ENCODE results near the gene TGFB1I1. TPM values are rescaled to one million over a fixed set of nuclear protein-coding genes. Genes with fewer than 3 reads are reported as not detected.
"Not testable (repeated sequence)": the region's sequence is repeated elsewhere in the genome, so short reads cannot be mapped to it uniquely, and the experiment has no call there.

TGFB1I1 gene
- 9.4 TPM for total RNA-seq

- DNase-seq (ENCODE audit: low read depth in 2 of 3, low spot score in 2 of 3): no peak
Observed at GRCh38 chr16:31471875-31472708, at the start of gene TGFB1I1. TSS of gene TGFB1I1 (plus strand) at chr16:31472152. CDS start at chr16:31472189, 37 bp downstream.

- no peak for DNase-seq (ENCODE audit: low read depth in 2 of 3, low spot score in 2 of 3)
Observed at GRCh38 chr16:31423241-31423640, 48.7 kb upstream of the TGFB1I1 start.

- no peak for DNase-seq (ENCODE audit: low read depth in 2 of 3, low spot score in 2 of 3)
Observed at GRCh38 chr16:31423801-31424200, 48.2 kb upstream of the TGFB1I1 start.

- peak; percentile 44 to 53 (median 47) for DNase-seq (ENCODE audit: low read depth in 2 of 3, low spot score in 2 of 3)
Observed at GRCh38 chr16:31427441-31428278, 44.3 kb upstream of the TGFB1I1 start.

GRCh38 chr16:31428279-31428597 is 43.7 kb upstream of the TGFB1I1 start, which contains the start of gene COX6A2:
TSS of gene COX6A2 (minus strand) at chr16:31428360. CDS start at chr16:31428325, 35 bp downstream.
- no peak for DNase-seq (ENCODE audit: low read depth in 2 of 3, low spot score in 2 of 3)

- no peak for DNase-seq (ENCODE audit: low read depth in 2 of 3, low spot score in 2 of 3)
Observed at GRCh38 chr16:31428638-31429247, 43.2 kb upstream of the TGFB1I1 start.

GRCh38 chr16:31429314-31429713 is 42.6 kb upstream of the TGFB1I1 start:
- DNase-seq (ENCODE audit: low read depth in 2 of 3, low spot score in 2 of 3): no peak

GRCh38 chr16:31429796-31430195 is 42.2 kb upstream of the TGFB1I1 start:
- no peak for DNase-seq (ENCODE audit: low read depth in 2 of 3, low spot score in 2 of 3)

- no peak for DNase-seq (ENCODE audit: low read depth in 2 of 3, low spot score in 2 of 3)
Observed at GRCh38 chr16:31430380-31431052, 41.4 kb upstream of the TGFB1I1 start.

- DNase-seq (ENCODE audit: low read depth in 2 of 3, low spot score in 2 of 3): no peak
Observed at GRCh38 chr16:31435341-31436220, 36.4 kb upstream of the TGFB1I1 start.

GRCh38 chr16:31436221-31437045 is 35.5 kb upstream of the TGFB1I1 start:
- no peak for DNase-seq (ENCODE audit: low read depth in 2 of 3, low spot score in 2 of 3)

- DNase-seq (ENCODE audit: low read depth in 2 of 3, low spot score in 2 of 3): no peak
Observed at GRCh38 chr16:31438414-31438813, 33.5 kb upstream of the TGFB1I1 start.

GRCh38 chr16:31439023-31439422 is 32.9 kb upstream of the TGFB1I1 start:
- DNase-seq (ENCODE audit: low read depth in 2 of 3, low spot score in 2 of 3): not testable (repeated sequence)

GRCh38 chr16:31439519-31439918 is 32.4 kb upstream of the TGFB1I1 start:
- DNase-seq (ENCODE audit: low read depth in 2 of 3, low spot score in 2 of 3): no peak

- DNase-seq (ENCODE audit: low read depth in 2 of 3, low spot score in 2 of 3): no peak
Observed at GRCh38 chr16:31440516-31441184, 31.3 kb upstream of the TGFB1I1 start.

- DNase-seq (ENCODE audit: low read depth in 2 of 3, low spot score in 2 of 3): no peak
Observed at GRCh38 chr16:31441956-31442355, 30.0 kb upstream of the TGFB1I1 start.

GRCh38 chr16:31445931-31446330 is 26.0 kb upstream of the TGFB1I1 start:
- not testable (repeated sequence) for DNase-seq (ENCODE audit: low read depth in 2 of 3, low spot score in 2 of 3)

- no peak for DNase-seq (ENCODE audit: low read depth in 2 of 3, low spot score in 2 of 3)
Observed at GRCh38 chr16:31451201-31451600, 20.8 kb upstream of the TGFB1I1 start.

Measured in hematopoietic multipotent progenitor cell (in vitro differentiated cells).